GM21529 (cell line): ENCODE measurements around the gene FRMD4A.
"Not testable (repeated sequence)": the region's sequence is repeated elsewhere in the genome, so short reads cannot be mapped to it uniquely, and the experiment has no call there.

Experiments used
- ATAC-seq: cut with Tn5 transposase; IDR thresholded peaks from one replicate; pipeline ENCODE4 v1.9.1; 2021; ENCODE audit not compliant: unreplicated experiment

Gene FRMD4A

GRCh38 chr10:14241196-14241595, 89.5 kb downstream of the FRMD4A start:
- no peak for ATAC-seq

DNA sequence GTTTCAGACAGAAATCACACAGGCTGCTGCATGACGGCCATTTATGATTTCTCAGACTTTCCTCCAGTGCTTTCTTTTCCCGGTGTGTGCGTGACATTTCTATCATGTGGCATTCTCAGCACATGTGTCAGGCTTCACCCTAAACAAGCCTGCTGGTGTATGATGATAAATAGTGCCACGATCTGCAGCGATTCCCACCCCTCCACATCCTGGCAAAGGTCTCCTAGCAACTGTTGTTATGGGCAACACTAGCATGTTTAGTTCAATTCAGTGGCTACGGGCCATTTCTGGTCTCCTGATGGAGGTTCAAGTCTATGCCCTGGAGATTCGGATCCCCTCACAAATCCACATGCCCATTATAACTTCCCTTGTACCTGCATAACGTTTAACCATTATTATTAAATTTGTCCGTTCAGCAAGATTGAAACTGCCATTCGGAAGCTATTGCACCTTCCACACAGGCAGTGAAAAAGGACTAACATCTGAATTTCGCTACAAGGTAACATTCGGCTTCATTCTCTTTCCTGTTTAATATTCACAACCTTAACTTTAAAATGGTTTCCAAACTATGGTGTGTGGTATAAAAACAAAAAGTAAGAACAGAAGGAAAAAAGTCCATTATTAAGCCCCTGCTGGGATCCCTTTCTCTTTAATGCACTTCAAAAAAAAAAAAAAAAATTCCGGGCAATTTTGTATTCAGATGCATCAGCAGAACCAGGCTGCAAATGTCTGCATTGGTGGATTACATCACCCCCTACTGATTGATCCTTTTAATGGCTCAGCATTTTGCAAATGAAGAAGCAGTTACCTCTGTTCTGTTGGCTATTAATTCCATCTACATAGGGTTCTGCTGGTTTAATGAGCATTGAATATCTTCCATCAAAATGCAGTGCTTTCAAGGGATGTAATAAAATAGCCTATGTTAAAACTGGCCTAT, 90.2 kb downstream of the FRMD4A start:
- ATAC-seq = no peak

DNA sequence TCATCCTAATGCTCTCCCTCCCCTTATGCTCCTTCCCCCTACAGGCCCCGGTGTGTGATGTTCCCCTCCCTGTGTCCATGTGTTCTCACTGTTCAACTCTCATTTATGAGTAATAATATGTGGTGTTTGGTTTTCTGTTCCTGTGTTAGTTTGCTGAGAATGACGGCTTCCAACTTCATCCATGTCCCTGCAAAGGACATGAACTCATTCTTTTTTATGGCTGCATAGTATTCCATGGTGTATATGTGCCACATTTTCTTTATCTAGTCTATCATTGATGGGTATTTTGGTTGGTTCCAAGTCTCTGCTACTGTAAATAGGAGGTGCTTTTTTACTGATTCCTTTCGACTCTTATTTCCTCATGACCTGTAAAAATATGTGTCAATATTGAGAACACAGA, 92.1 kb downstream of the FRMD4A start:
- ATAC-seq = not testable (repeated sequence)

GRCh38 chr10:14236341-14236740, 94.4 kb downstream of the FRMD4A start:
- no peak for ATAC-seq

DNA sequence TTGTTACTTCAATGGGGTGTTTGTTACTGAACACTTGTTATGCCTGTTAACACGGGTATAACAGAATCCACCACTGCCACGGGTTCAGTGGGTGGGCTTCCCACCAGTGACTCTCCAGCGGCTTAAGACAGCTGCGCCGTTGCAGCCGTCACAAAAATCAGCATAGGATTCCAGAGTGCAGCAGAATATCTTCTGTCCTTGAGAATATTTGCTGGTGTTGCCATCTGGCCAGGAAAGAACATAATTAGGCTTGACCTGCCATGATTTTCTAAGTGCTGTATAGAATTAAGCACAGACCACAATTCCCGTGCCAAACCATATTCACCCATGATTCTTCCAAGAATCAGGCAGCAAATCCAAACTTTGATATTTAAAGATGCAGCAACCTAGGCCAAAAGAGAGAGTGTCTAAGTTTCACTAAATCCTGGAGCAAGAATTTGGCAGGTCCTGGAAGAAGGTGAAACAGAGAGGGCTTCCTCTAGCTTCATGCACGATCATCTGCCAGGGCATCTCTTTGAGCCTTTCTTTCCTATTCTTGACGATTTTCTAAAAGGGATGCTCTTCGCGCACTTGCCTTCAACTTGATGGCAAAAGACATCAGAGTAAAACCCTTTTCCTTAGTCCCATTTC, 95.0 kb downstream of the FRMD4A start:
- no peak for ATAC-seq

GRCh38 chr10:14233566-14233965, 97.2 kb downstream of the FRMD4A start:
- no peak for ATAC-seq

GRCh38 chr10:14228798-14229197, 101.9 kb downstream of the FRMD4A start:
- ATAC-seq = not testable (repeated sequence)

DNA sequence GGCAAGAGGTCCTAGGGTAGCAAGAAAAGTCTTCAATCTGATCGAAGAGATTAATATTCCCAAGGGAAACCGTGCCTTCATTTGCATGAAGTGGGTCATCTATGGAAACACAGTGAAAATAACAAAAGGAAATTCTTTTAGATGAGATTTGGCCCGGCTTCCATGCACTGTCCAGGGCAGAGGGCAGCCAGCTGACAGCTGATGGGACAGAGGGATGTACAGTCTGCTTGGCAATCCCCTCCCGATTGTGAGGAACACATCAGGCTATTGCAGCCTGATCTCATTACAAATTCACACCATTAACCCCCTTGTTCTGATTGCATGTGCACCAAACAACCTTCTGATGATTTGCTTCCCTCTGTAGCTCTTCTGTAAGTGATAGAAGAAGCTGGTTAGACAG, 105.3 kb downstream of the FRMD4A start:
- no peak for ATAC-seq

- ATAC-seq = no peak
These were observed 110.7 kb downstream of the FRMD4A start for GRCh38 chr10:14220026-14220425.

GRCh38 chr10:14219411-14219810, 111.3 kb downstream of the FRMD4A start:
- ATAC-seq = no peak

- no peak for ATAC-seq
These were observed 115.1 kb downstream of the FRMD4A start for GRCh38 chr10:14215641-14216040.

- not testable (repeated sequence) for ATAC-seq
These were observed 117.0 kb downstream of the FRMD4A start for GRCh38 chr10:14213703-14214102.

- ATAC-seq = no peak
These were observed 119.1 kb downstream of the FRMD4A start for GRCh38 chr10:14211610-14212009.

DNA sequence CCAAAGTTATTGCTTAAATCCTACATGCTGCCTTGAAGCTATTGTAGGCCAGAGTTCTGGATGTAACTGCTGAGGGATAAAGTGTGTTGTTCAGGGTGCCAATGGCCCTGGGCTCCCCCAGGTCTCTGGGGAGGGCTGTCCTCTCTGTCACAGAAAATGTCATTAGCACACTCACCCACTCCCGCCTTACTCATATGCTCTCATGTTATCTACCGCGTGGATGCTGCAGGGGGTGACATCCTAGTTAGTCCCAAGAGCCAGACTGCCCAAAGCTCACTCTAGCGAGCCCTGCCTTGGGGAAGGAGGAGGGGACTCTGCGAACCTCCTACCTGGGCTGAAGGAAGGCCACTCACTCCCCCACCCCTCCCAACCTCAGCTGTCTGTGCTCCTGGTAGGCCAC, 122.5 kb downstream of the FRMD4A start:
- ATAC-seq = no peak

GRCh38 chr10:14205233-14205632, 125.5 kb downstream of the FRMD4A start:
- no peak for ATAC-seq

- no peak for ATAC-seq
These were observed 129.8 kb downstream of the FRMD4A start for GRCh38 chr10:14200698-14201544.

GRCh38 chr10:14199098-14199497, 131.6 kb downstream of the FRMD4A start:
- ATAC-seq = not testable (repeated sequence)

GRCh38 chr10:14198078-14198477, 132.6 kb downstream of the FRMD4A start:
- no peak for ATAC-seq

DNA sequence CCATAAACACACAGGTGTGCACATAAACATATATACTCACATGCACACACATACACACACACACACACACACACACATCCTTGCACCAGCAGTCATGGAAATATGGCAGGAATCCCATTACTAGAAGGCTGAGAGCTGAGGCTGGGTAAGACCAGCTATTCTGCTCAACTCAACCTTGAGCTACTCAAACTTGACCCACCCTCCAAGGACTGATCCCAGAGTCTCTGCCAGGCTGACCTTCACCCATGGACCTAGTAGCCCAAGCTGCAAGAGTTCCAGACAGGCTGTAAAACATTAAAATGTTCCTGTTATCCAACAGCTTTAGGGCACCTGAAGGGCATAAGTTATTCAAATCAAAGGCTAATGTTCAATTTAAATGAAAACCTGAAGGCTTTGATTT, 134.6 kb downstream of the FRMD4A start:
- ATAC-seq = no peak

DNA sequence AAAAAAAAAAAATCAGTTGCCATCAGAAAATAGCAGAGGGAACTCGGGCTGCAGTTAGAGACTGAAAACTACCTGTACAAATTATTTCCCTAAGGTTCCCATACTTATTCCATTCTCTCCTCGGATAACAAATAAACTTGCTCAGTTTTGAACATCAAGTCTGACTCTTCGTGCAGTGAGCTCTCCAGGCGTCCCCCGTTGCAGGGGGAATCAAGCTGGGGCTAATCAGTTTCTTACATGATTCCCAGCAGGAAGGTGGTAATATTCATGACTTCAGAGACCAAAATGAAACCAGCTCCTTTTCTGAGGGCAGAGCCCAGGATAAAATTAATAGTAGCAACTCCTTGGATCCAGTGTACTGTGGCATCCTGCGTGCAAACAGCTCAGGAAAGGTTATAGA, 135.3 kb downstream of the FRMD4A start:
- ATAC-seq = no peak

GRCh38 chr10:14192746-14193145, 138.0 kb downstream of the FRMD4A start:
- no peak for ATAC-seq
